Activated CD4-positive, CD25-positive, alpha-beta regulatory T cell (primary cell): ENCODE results near the gene ERBB4.
"Not testable (repeated sequence)": the region's sequence is repeated elsewhere in the genome, so short reads cannot be mapped to it uniquely, and the experiment has no call there.

ENCODE experiments used
- DNase-seq, 4 experiments: peaks; one replicate each; lab custom pipeline; 2025; lab: John Stamatoyannopoulos, UW

The ERBB4 gene

DNA sequence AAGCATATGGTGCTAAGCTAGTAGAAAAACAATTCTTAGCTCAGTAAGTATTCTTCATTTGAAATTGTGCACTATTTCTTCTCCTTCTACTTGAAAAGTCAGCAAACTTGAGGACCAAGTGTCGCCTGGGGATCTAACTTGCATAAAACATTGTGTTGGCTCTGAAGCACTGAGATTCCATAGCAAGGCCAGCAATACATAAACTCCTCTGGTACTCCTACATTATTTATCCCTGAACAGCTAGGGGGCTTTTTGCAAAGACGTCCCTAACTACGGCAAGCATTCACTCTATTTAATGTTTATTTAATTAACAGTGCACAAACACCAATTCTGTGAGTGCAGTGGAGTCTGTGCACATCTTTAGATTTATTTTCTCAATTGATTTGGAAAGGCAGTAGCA lies 392.2 kb downstream of the ERBB4 start:
- no peak for DNase-seq

DNA sequence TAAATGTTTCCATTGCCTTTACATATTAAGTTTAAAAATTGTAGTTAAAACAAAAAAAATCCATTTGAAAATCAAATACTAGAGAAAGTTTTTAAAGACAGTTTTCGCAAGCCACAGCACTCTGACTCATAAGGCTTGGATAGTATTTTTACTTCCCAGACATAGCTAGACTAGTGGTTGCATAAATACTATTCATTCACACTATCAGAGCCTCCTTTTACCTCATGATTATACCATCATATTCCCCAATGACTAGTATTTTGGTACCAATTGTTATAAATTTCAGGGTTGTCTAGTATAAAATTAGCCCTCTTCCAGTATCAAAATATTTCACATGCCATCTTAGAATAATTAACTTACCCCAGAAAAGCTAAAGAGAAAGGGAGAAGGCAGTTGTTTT lies 393.5 kb downstream of the ERBB4 start:
- DNase-seq, result no peak

- DNase-seq, result no peak
Measured at GRCh38 chr2:212142631-212143030, 396.0 kb downstream of the ERBB4 start.

GRCh38 chr2:212141499-212141898 lies 397.1 kb downstream of the ERBB4 start:
- DNase-seq, result no peak

DNA sequence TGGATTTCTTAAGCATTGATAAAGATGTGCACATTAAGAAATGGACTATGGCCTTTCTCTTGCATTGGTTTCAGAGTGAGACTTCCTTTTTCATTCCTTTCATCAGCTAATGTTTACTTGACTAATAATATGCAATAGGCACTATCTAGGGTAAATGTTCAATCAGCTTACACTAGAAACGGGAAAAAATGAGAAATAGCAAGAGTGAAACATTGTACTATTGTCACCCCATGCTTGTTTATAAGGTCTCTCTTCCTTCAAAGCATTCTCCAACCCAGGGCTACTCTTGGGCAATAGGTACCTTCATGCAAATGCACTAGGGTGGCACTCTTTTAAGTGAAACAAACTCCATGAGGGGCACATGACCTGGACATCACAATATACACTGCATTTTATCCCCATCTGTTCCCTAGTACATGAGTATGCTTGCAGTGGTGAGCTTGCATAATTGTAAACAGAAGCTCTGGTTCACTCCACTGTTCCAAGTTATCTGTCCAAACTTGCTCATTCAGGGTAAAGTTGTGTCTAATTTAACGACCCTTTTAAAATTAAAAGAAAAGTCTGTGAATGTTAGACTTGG lies 402.3 kb downstream of the ERBB4 start:
- no peak for DNase-seq

GRCh38 chr2:212135739-212136138 lies 402.9 kb downstream of the ERBB4 start:
- DNase-seq, result no peak

DNA sequence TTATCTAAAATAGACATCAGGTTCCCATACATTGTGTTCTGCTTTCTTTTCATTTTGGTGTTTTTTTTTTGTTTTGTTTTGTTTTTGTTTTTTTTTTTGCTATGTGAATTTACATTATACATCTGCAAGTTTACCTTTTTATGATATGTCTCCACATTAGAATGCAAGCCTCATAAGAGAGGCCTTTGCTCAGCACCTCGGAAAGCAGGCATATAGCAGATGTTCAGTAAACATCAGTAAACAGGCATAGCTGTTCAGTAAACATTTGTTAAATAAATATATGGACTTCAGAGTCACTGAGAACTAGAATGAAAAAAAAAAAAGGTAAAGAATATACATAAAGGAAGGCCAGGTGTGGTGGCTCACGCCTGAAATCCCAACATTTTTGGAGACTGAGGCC lies 405.3 kb downstream of the ERBB4 start:
- DNase-seq, result no peak

- DNase-seq, result no peak
Measured at GRCh38 chr2:212124598-212124997, 414.0 kb downstream of the ERBB4 start.

DNA sequence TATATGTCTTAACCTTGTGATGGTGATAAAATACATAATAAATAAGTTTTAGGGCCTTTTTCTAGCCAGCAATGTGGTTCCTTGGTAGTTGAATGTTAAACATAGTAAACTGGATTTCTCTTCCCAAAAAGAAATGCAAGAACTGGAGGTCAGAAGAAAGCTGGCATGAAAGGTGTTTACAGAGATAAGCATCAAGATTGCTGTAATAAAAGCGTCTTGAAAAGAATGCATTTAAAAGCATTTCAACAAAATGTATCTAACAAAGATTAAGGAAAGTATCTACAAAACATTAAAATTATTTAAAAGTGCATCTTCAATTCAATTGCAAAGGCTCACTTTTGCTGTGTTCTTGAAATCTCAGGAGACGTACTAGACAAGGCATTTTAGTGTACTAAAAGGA lies 419.0 kb downstream of the ERBB4 start:
- no peak for DNase-seq

GRCh38 chr2:212117926-212118325 lies 420.7 kb downstream of the ERBB4 start:
- DNase-seq, result no peak

- DNase-seq, result no peak
Measured at GRCh38 chr2:212114489-212114888, 424.1 kb downstream of the ERBB4 start.

GRCh38 chr2:212112401-212112800 lies 426.2 kb downstream of the ERBB4 start:
- DNase-seq, result no peak

DNA sequence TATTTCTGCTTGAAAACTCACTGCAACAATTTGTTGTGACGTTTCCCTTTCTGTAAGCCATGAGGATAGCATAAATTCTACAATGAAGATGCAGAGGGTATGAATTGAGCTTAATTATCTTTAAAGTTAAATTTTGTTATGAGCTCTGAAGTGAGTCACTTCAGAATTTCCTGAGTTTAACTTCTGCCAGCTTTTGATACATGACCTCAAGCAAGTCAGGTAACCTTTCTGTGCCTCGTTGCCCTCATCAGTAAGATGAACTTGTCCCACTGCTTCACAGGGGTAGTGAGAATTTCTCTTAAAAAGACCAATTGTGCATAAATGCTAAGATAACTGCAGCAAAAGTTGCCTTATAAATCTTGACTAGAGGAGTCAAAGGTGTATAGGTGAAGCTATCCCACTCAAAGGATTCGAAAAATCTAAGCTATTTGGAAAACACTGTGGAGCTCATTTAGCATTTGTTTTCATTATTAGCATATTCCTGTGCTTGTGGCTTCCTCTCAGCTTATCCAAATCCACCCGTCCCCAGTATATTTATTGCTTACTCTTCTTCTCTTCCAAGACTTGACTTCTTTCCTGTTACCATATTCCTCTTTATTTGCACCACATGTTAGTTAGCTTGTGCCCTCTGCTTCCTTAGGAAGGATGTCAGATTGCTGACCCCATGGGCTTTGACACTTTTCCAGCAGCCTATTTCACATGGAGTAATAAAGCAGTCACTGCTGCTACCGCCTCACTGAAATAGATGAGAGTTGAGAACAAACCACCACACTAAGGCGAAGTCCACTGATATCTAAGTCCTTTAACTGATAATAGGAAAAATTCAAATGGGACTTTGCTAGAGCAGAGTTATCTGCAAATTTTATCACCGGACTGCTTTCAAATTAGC lies 428.6 kb downstream of the ERBB4 start:
- no peak for DNase-seq

DNA sequence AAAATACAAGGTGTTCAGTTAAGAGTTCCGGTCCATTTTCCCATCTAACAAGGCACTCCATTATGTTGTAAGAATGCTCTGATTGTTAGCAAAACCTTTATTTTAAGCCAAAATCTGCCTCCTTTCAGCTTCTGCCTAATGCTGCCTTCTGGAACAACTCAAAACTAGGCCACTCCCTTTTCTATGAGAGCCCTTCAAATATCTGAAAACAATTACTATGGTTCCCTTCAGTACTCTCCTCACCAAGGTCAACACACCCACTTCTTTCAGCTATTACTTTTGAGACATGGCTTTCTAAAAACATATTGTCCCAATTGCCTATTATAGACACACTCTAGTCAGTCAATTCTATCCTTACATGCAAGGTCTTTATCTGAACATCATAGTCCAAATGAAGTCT lies 429.4 kb downstream of the ERBB4 start:
- DNase-seq, result no peak

DNA sequence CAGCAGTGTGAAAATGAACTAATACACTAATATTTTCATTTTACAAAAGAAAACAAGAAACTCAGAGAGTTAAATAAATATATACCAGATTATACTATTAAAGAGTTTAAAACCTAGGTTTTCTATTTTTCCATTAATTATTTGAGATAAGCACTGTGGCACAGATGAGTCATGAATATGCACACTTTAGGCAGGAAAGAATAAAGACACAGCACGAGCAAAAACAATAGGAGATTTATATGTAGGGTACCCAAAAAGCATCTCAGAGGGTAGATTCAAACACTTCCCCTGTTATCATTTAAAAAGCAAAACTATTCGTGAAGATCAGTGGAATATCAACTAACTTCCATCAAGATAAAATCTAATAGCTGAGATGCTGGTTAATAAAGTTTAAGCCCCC lies 430.6 kb downstream of the ERBB4 start:
- DNase-seq, result no peak

- DNase-seq, result no peak
Measured at GRCh38 chr2:212107014-212107413, 431.6 kb downstream of the ERBB4 start.

- not testable (repeated sequence) for DNase-seq
Measured at GRCh38 chr2:212106536-212106935, 432.1 kb downstream of the ERBB4 start.

GRCh38 chr2:212099658-212100057 lies 438.9 kb downstream of the ERBB4 start:
- DNase-seq, result no peak

DNA sequence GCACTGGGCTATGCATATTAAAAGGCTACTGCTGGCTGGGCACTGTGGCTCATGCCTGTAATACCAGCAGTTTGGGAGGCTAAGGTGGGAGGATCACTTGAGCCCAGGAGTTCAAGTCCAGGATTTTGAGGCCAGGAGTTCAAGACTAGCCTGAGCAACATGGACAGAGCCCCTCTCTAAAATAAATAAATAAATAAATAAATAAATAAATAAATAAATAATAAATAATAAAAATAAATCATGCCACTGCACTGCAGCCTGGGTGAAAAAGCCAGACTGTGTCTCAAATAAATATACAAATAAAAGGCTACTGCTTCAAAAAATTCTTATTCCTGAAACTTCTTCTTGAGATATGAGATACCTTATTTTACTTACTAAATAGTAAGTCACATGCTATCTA lies 439.6 kb downstream of the ERBB4 start:
- DNase-seq, result no peak

DNA sequence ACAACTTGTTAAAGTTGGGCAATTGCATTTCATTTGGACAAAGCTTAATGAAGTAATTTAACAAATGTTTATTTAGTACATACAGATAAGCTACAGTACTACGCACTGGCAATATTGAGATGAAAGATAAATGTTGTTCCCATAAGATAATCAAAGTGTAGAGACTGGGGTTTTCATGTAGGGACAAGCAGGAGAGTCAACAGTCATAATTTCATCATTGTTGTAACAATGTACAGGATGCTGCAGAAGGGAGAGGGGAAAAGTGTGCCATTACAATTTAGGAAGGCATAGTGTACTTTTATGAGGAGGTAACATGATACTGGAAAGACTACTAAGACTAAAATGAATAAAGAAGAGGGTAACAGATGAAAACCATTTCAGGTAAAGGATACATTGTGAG lies 441.6 kb downstream of the ERBB4 start:
- DNase-seq, result no peak

- DNase-seq, result no peak
Measured at GRCh38 chr2:212089873-212090272, 448.7 kb downstream of the ERBB4 start.

GRCh38 chr2:212088353-212088752 lies 450.2 kb downstream of the ERBB4 start:
- DNase-seq, result no peak

DNA sequence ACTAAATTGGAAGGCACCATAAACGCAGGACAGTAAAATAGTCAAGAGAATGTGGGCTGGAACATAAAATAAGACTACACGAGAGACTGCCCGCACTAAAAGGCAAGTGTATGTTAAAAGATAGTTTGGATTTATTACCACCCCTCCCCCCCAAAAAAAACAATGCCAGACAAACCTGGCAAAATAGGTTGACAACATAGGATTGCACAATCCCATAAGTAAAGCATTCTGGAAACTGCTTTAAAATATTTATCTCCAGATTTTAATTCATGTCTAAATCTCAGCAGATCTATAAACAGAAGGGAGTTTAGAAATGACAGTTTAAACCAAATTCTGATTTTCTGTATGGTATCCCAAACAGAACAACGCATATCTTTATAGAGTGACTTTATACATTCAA lies 455.1 kb downstream of the ERBB4 start:
- no peak for DNase-seq

GRCh38 chr2:212078103-212078502 lies 460.5 kb downstream of the ERBB4 start:
- no peak for DNase-seq
